ENCODE results near the gene POU2AF2. TPM values are rescaled to one million over a fixed set of nuclear protein-coding genes. Genes with fewer than 3 reads are reported as not detected.

Gene POU2AF2
- total RNA-seq, 1 experiment from 2014 or later: not detected

DNA sequence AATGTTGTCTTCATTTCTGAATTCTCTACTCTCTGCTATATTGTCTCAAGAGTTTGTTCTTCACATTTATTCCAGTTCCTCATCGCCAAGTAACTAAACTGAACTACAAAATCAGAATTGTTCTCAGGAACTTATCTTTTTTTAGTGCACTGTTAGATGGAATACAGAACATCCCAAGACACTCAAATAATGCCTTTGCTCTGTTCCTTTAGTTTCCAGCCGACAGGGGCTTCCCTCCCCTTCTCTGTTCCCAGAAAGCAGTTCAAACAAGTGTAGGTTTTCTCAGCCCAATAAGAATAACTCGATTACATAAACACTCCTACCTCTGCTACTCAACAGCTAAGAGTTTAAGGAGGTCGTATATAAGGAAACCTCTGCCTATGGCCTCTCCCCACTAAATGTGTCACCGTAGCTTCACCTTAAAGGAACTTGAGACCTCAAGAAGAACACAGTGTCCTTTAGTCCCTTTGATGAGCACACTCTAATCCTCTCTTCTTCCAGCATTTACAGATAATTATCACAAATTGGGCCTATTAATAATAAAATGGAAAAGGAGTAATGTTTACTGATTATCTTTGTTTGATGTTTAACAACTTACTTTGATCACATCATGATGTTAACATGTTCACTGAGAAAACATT is 59.8 kb downstream of the POU2AF2 start:
- H3K36me3 Mint-ChIP-seq (ENCODE audit: insufficient read depth in 1 of 3, low read depth in 3 of 3): no peaks in the 10 kb centered on the region
- Histone ChIP-seq H2AFZ (ENCODE audit: low read length) (no peak overlapping the region), H3K4me1 (ENCODE audit: insufficient read depth, low read length) (peaks cover 6% of the 10 kb centered on the region; the same call in 1 of the 2 replicates), H4K91ac (ENCODE audit: insufficient read length, low read depth, low read length) (no peak overlapping the region), H3K14ac (ENCODE audit: insufficient read depth, low read length) (no peak overlapping the region), H4K20me1 (ENCODE audit: control insufficient read depth, insufficient read depth, insufficient read length) (no peaks in the 10 kb centered on the region), H4K5ac (ENCODE audit: insufficient read length, low read depth, low read length) (no peak overlapping the region), H2BK12ac (ENCODE audit: insufficient read length, low read depth, low read length) (no peak overlapping the region), H3K4me2 (ENCODE audit: insufficient read depth, insufficient read length, low read length) (no peak overlapping the region), H3T11ph (ENCODE audit: low read length) (no peak overlapping the region), H3K9me3 (ENCODE audit: control insufficient read depth, low read depth, low read length) (no peaks in the 10 kb centered on the region), H2AK5ac (ENCODE audit: insufficient read length, low read length) (no peak overlapping the region), H3K9ac (ENCODE audit: extremely low read depth, insufficient read length, low read length) (no peak overlapping the region), H3K4ac (ENCODE audit: low read depth, low read length) (no peak overlapping the region), H3K27me3 (ENCODE audit: insufficient read depth, low read length) (no peaks in the 10 kb centered on the region; the same call in 1 of the 2 replicates), H4K8ac (replicated peaks; ENCODE audit: insufficient read length, low read depth, low read length) (no peak overlapping the region), H2BK15ac (ENCODE audit: low read depth, low read length) (no peak overlapping the region), H2BK5ac (ENCODE audit: insufficient read length, low read length) (no peak overlapping the region), H3K79me1 (ENCODE audit: insufficient read depth, low read depth, low read length, poor library complexity, severe bottlenecking) (no peaks in the 10 kb centered on the region), H3K23me2 (ENCODE audit: insufficient read length, low read depth, low read length, poor library complexity, severe bottlenecking) (no peaks in the 10 kb centered on the region), H3K79me2 (ENCODE audit: insufficient read depth, low read length) (no peaks in the 10 kb centered on the region), H2BK20ac (ENCODE audit: low read depth, low read length, poor library complexity, severe bottlenecking) (no peak overlapping the region), H2BK120ac (ENCODE audit: low read depth, low read length, poor library complexity, severe bottlenecking) (no peak overlapping the region), H3K23ac (ENCODE audit: insufficient read length, low read depth, low read length) (no peak overlapping the region), H3K18ac (ENCODE audit: insufficient read length, low read depth, low read length) (no peak overlapping the region), H3K56ac (ENCODE audit: insufficient read length, low read depth, low read length) (no peak overlapping the region), H3K27ac (ENCODE audit: insufficient read length, low read depth, low read length) (no peak overlapping the region)
- H3K4me3 Mint-ChIP-seq: no peak overlapping the region
- no peaks in the 10 kb centered on the region for H3K9me3 Mint-ChIP-seq
- H3K27ac Mint-ChIP-seq: no peak overlapping the region
- peaks cover 20% of the 10 kb centered on the region for H3K27me3 Mint-ChIP-seq (ENCODE audit: low read depth)
- no peak for DNase-seq
- no CpG with 5 or more reads among the region's 5 CpGs for WGBS (ENCODE audit: extremely low coverage, insufficient read length, low lambda C conversion rate)
- TF ChIP-seq, protein P1, sequence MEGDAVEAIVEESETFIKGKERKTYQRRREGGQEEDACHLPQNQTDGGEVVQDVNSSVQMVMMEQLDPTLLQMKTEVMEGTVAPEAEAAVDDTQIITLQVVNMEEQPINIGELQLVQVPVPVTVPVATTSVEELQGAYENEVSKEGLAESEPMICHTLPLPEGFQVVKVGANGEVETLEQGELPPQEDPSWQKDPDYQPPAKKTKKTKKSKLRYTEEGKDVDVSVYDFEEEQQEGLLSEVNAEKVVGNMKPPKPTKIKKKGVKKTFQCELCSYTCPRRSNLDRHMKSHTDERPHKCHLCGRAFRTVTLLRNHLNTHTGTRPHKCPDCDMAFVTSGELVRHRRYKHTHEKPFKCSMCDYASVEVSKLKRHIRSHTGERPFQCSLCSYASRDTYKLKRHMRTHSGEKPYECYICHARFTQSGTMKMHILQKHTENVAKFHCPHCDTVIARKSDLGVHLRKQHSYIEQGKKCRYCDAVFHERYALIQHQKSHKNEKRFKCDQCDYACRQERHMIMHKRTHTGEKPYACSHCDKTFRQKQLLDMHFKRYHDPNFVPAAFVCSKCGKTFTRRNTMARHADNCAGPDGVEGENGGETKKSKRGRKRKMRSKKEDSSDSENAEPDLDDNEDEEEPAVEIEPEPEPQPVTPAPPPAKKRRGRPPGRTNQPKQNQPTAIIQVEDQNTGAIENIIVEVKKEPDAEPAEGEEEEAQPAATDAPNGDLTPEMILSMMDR (conservative IDR thresholded peaks at IDR 0.05): no peak
- peaks cover 15 to 28% of the 10 kb centered on the region in 2 experiments for H3K4me1 Mint-ChIP-seq

Data from H9 (cell line).